Measurements from ENCODE around the gene LNP1.
"Not testable (repeated sequence)": the region's sequence is repeated elsewhere in the genome, so short reads cannot be mapped to it uniquely, and the experiment has no call there.

DNA sequence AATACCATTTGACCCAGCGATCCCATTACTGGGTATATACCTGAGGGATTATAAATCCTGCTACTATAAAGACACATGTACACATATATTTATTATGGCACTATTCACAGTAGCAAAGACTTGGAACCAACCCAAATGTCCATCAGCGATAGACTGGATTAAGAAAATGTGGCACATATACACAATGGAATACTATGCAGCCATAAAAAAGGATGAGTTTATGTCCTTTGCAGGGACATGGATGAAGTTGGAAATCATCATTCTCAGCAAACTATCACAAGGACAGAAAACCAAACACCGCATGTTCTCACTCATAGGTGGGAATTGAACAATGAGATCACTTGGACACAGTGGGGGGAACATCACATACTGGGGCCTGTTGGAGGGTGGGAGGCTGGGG is 45.7 kb downstream of the LNP1 start:
- not testable (repeated sequence) for TF ChIP-seq EZH2 (IDR thresholded peaks at IDR 0.05; ENCODE audit: low read depth, low read length, severe bottlenecking); BACH1 (IDR thresholded peaks at IDR 0.05; ENCODE audit: low read length); POLR2A (IDR thresholded peaks at IDR 0.05; ENCODE audit: control extremely low read depth in 1 of 2, low read depth in 2 of 2, low read length in 2 of 2)
